Keratinocyte (primary cell): ENCODE data around the gene DOCK11. TPM values are rescaled to one million over a fixed set of nuclear protein-coding genes. Genes with fewer than 3 reads are reported as not detected.

ENCODE experiments used
- DNase-seq: peaks from one replicate; pipeline ENCODE4 v3.0.0-alpha.2; 2011; ENCODE audit warnings: low read depth, missing footprints, low spot score
- FAIRE-seq: peaks from 2 replicates; lab custom pipeline; 2011; peaks lifted over from hg19 to GRCh38; lab: Jason Lieb, UNC
- H2AFZ ChIP-seq: 2 replicates; pipeline ENCODE4 v1.6.0; 2012; ENCODE audit warnings: low read length, control low read depth, inconsistent platforms; ENCODE audit not compliant: control insufficient read depth
- H3K27ac ChIP-seq: 2 replicates; pipeline ENCODE4 v1.5.1; 2011; ENCODE audit warnings: low read length; ENCODE audit not compliant: control insufficient read depth, insufficient read depth
- H3K27me3 ChIP-seq: 3 replicates; pipeline ENCODE4 v1.6.0; 2011; ENCODE audit warnings: low read length; ENCODE audit not compliant: control insufficient read depth, insufficient read depth; ENCODE audit errors: extremely low read depth
- H3K36me3 ChIP-seq, 2 experiments: 2 replicates in 1 of 2; 3 replicates in 1 of 2; pipeline ENCODE4 v1.5.1; 2011; ENCODE audit warnings: low read length in 2 of 2, mild to moderate bottlenecking in 1 of 2; ENCODE audit not compliant: control insufficient read depth in 2 of 2, insufficient read depth in 2 of 2; ENCODE audit errors: extremely low read depth in 1 of 2
- H3K4me1 ChIP-seq: 3 replicates; pipeline ENCODE4 v1.5.1; 2011; ENCODE audit warnings: low read length; ENCODE audit not compliant: control insufficient read depth, insufficient read depth; ENCODE audit errors: extremely low read depth
- H3K4me2 ChIP-seq: 3 replicates; pipeline ENCODE4 v1.6.0; 2011; ENCODE audit warnings: low read depth, low read length; ENCODE audit not compliant: control insufficient read depth, insufficient read depth; ENCODE audit errors: extremely low read depth
- H3K4me3 ChIP-seq, 3 experiments: fragments of 200-600 bp in 1 of 3; sonication (generic) in 1 of 3; 2 replicates in 2 of 3; 3 replicates in 1 of 3; pipeline ENCODE4 v1.5.1; 2011 to 2016; ENCODE audit warnings: low read length in 3 of 3, mild to moderate bottlenecking in 3 of 3, control low read depth in 2 of 3, inconsistent platforms in 1 of 3, low read depth in 1 of 3, mixed read lengths in 1 of 3, mixed run types in 1 of 3, moderate library complexity in 1 of 3; ENCODE audit not compliant: control insufficient read depth in 2 of 3, insufficient read depth in 2 of 3; ENCODE audit errors: extremely low read depth in 1 of 3
- H3K79me2 ChIP-seq: 2 replicates; pipeline ENCODE4 v1.6.0; 2012; ENCODE audit warnings: low read length; ENCODE audit not compliant: control insufficient read depth, insufficient read depth
- H3K9ac ChIP-seq: 3 replicates; pipeline ENCODE4 v1.6.0; 2011; ENCODE audit warnings: low read length; ENCODE audit not compliant: control insufficient read depth, insufficient read depth; ENCODE audit errors: extremely low read depth
- H3K9me1 ChIP-seq: 3 replicates; pipeline ENCODE4 v1.6.0; 2011; ENCODE audit warnings: low read length; ENCODE audit not compliant: control insufficient read depth, insufficient read depth; ENCODE audit errors: extremely low read depth
- H3K9me3 ChIP-seq: 2 replicates; pipeline ENCODE4 v1.5.1; 2012; ENCODE audit warnings: low read depth, low read length; ENCODE audit not compliant: control insufficient read depth
- H4K20me1 ChIP-seq: 3 replicates; pipeline ENCODE4 v1.6.0; 2011; ENCODE audit warnings: low read length; ENCODE audit not compliant: control insufficient read depth, insufficient read depth; ENCODE audit errors: extremely low read depth
- EZH2 ChIP-seq: IDR thresholded peaks from one replicate; pipeline ENCODE4 v1.6.1; 2012; ENCODE audit warnings: inconsistent platforms, mild to moderate bottlenecking, low read length, moderate library complexity
- dilution Hi-C: fragments of 300-500 bp; cut with MboI; formaldehyde crosslinking; loops from one replicate; pipeline ENCODE4 v1.7.0; 2020; ENCODE audit warnings: low sequenced_read_pairs; ENCODE audit not compliant: extremely low pct_ligation_motif_present
- polyA plus RNA-seq, 5 experiments: library from polyadenylated mRNA; depleted of rRNA in 3 of 5; stranded (reverse) in 3 of 5; stranded (forward) in 1 of 5; unstranded in 1 of 5; fragments of >200 nt; gene quantifications; 1 replicate in 1 of 5; 2 replicates in 3 of 5; 3 replicates in 1 of 5; pipeline versions ENCODE4 v1.2.1 to v1.2.3, GENCODE V29; 2011 to 2012; ENCODE audit warnings: missing spikeins in 2 of 5, low read depth in 1 of 5, low replicate concordance in 1 of 5
- TF ChIP-seq, protein P1 (sequence below), 3 experiments: IDR thresholded peaks in 1 of 3; conservative IDR thresholded peaks in 1 of 3; optimal IDR thresholded peaks in 1 of 3; 2 replicates in 2 of 3; 3 replicates in 1 of 3; pipeline versions ENCODE3 to v1.5.1; 2011; ENCODE audit warnings: low read length in 3 of 3, mild to moderate bottlenecking in 3 of 3, moderate library complexity in 2 of 3, control low read depth in 1 of 3, inconsistent platforms in 1 of 3; ENCODE audit not compliant: insufficient read depth in 2 of 3; ENCODE audit errors: extremely low read depth in 1 of 3

Gene DOCK11
- polyA plus RNA-seq, 1 donor (not counting 4 experiments of a cell fraction or from before 2014, with no cell fraction given), result 4.6 TPM

DNA sequence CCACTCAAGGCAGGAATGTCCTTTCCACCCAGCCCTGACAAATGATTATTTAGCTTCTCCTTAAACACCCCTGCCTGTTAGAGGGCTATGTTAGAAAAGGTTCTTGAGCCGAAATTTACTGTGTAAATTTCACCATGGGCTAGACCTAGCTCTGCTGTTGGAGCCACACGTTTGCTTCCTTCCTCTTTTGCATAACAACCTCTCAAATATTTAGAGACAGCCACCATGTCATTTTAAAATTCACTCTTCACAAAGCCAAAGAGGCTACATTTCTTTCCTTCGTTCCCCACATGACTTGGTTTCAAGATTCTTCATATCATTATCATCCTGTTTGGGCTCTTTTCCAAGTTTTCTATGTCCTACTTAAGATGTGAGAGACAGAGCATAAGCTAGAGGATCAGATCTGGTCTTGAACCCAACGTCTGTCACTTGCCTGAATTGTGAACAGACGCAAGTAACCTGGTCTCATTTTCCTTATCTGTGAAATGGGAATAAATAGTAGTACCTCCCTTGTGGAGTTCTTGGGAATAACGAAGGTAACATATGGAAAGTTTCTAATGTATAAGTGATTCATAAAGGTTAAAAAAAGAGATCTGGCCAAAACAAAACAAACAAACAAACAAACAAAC lies 6.7 kb downstream of the DOCK11 start:
- H3K27ac ChIP-seq, result no peak overlapping the region
- no peaks in the 10 kb centered on the region for H3K4me1 ChIP-seq
- H3K36me3 ChIP-seq, result no peaks in the 10 kb centered on the region
- dilution Hi-C loops, result no loop called here
- H3K9me1 ChIP-seq, result no peaks in the 10 kb centered on the region
- no peaks in the 10 kb centered on the region for H3K79me2 ChIP-seq
- H4K20me1 ChIP-seq, result no peaks in the 10 kb centered on the region
- no peaks in the 10 kb centered on the region for H3K9me3 ChIP-seq
- no peak for TF ChIP-seq EZH2
- TF ChIP-seq, protein P1, sequence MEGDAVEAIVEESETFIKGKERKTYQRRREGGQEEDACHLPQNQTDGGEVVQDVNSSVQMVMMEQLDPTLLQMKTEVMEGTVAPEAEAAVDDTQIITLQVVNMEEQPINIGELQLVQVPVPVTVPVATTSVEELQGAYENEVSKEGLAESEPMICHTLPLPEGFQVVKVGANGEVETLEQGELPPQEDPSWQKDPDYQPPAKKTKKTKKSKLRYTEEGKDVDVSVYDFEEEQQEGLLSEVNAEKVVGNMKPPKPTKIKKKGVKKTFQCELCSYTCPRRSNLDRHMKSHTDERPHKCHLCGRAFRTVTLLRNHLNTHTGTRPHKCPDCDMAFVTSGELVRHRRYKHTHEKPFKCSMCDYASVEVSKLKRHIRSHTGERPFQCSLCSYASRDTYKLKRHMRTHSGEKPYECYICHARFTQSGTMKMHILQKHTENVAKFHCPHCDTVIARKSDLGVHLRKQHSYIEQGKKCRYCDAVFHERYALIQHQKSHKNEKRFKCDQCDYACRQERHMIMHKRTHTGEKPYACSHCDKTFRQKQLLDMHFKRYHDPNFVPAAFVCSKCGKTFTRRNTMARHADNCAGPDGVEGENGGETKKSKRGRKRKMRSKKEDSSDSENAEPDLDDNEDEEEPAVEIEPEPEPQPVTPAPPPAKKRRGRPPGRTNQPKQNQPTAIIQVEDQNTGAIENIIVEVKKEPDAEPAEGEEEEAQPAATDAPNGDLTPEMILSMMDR (optimal IDR thresholded peaks at IDR 0.05 in 1 of 3, IDR thresholded peaks at IDR 0.05 in 1 of 3, conservative IDR thresholded peaks at IDR 0.05 in 1 of 3; ENCODE audit: extremely low read depth in 1 of 3, insufficient read depth in 2 of 3, low read length in 3 of 3), result no peak
- H3K4me2 ChIP-seq, result no peak overlapping the region
- FAIRE-seq, result no peak
- H3K9ac ChIP-seq, result no peak overlapping the region
- no peaks in the 10 kb centered on the region for H3K27me3 ChIP-seq
- no peak overlapping the region for H2AFZ ChIP-seq
- no peak overlapping the region for H3K4me3 ChIP-seq
- no peak for DNase-seq

DNA sequence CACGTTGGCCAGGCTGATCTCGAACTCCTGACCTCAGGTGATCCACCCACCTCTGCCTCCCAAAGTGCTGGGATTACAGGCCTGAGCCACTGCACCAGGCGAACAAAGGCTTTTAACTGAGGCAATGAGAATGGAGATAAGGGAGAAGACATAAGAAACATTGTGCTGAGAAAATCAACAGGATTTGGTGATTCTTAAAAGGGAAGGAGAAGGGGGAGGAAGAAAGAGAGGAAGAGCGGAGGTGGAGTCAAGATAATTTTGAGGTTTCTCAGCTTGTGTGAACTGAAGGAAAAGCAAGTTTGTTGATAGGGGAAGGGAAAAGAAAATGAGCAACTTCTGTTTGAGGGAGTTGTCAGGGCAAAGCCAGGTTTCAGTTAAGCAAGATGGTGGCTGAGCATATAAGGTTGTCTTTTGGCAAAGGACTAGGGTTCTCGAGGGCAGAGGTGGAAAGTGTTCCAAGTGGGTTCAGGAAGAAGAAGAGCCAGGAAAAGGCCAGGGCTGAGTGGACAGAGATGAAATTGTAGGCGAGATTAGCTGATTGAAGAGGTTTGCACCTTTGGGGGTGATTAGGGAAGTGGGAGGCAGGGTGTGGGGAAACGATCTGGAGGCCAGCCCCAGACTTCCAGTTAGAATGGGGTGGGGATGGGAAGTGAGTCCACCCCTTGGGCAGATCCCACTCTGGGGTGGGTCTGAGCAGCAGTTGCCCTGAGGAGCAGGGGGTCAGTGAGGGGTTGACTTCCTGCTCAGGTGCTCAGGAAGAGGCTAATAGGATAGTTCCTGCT lies 7.8 kb downstream of the DOCK11 start:
- no peak overlapping the region for H3K9ac ChIP-seq
- H3K4me3 ChIP-seq, result no peak overlapping the region
- no peak for DNase-seq
- TF ChIP-seq, protein P1 (optimal IDR thresholded peaks at IDR 0.05 in 1 of 3, IDR thresholded peaks at IDR 0.05 in 1 of 3, conservative IDR thresholded peaks at IDR 0.05 in 1 of 3; ENCODE audit: extremely low read depth in 1 of 3, insufficient read depth in 2 of 3, low read length in 3 of 3), result no peak
- TF ChIP-seq EZH2, result no peak
- no peaks in the 10 kb centered on the region for H4K20me1 ChIP-seq
- dilution Hi-C loops, result no loop called here
- H2AFZ ChIP-seq, result no peak overlapping the region
- H3K9me3 ChIP-seq, result no peaks in the 10 kb centered on the region
- no peak for FAIRE-seq
- H3K4me2 ChIP-seq, result no peak overlapping the region
- H3K27ac ChIP-seq, result no peak overlapping the region
- H3K4me1 ChIP-seq, result no peaks in the 10 kb centered on the region
- H3K36me3 ChIP-seq, result no peaks in the 10 kb centered on the region
- no peaks in the 10 kb centered on the region for H3K27me3 ChIP-seq
- H3K9me1 ChIP-seq, result no peaks in the 10 kb centered on the region
- no peaks in the 10 kb centered on the region for H3K79me2 ChIP-seq
